NCI-H1417 treated with DMSO at 0.1 percent for 48 hours (cell line): ENCODE data around the gene DLG2.

Source experiments
- DNase-seq: peaks from one replicate; lab custom pipeline; 2025; lab: John Stamatoyannopoulos, UW

Gene DLG2

GRCh38 chr11:84655712-84656111 is 971.4 kb downstream of the DLG2 start:
- DNase-seq = no peak

- no peak for DNase-seq
Observed at GRCh38 chr11:84648471-84648870, 978.7 kb downstream of the DLG2 start.

GRCh38 chr11:84645988-84646694 is 981.0 kb downstream of the DLG2 start:
- DNase-seq = no peak

- DNase-seq = no peak
Observed at GRCh38 chr11:84642500-84642899, 984.6 kb downstream of the DLG2 start.

- no peak for DNase-seq
Observed at GRCh38 chr11:84634309-84634708, 992.8 kb downstream of the DLG2 start.

GRCh38 chr11:84628871-84629620 is 998.1 kb downstream of the DLG2 start:
- DNase-seq = peak; percentile 77

- no peak for DNase-seq
Observed at GRCh38 chr11:84626256-84626655, 1000.9 kb downstream of the DLG2 start.

GRCh38 chr11:84612645-84613044 is 1014.5 kb downstream of the DLG2 start:
- DNase-seq = no peak

GRCh38 chr11:84608837-84609196 is 1018.3 kb downstream of the DLG2 start:
- DNase-seq = no peak

GRCh38 chr11:84607975-84608836 is 1018.9 kb downstream of the DLG2 start:
- no peak for DNase-seq

- DNase-seq = peak; percentile 13
Observed at GRCh38 chr11:84594602-84595001, 1032.5 kb downstream of the DLG2 start.

- no peak for DNase-seq
Observed at GRCh38 chr11:84590106-84590505, 1037.0 kb downstream of the DLG2 start.

GRCh38 chr11:84588131-84588829 is 1038.9 kb downstream of the DLG2 start:
- DNase-seq = no peak

- no peak for DNase-seq
Observed at GRCh38 chr11:84583106-84583505, 1044.0 kb downstream of the DLG2 start.

- DNase-seq = peak; percentile 30
Observed at GRCh38 chr11:84581083-84581482, 1046.1 kb downstream of the DLG2 start.

GRCh38 chr11:84580428-84580827 is 1046.7 kb downstream of the DLG2 start:
- DNase-seq = no peak

GRCh38 chr11:84573868-84574267 is 1053.3 kb downstream of the DLG2 start:
- no peak for DNase-seq

- DNase-seq = no peak
Observed at GRCh38 chr11:84566671-84567070, 1060.5 kb downstream of the DLG2 start.

GRCh38 chr11:84564867-84565184 is 1062.3 kb downstream of the DLG2 start:
- DNase-seq = no peak

GRCh38 chr11:84564180-84564866 is 1062.8 kb downstream of the DLG2 start:
- DNase-seq = no peak

- no peak for DNase-seq
Observed at GRCh38 chr11:84563356-84563755, 1063.8 kb downstream of the DLG2 start.

- no peak for DNase-seq
Observed at GRCh38 chr11:84560206-84560605, 1066.9 kb downstream of the DLG2 start.
